ENCODE results near the gene CBLB. TPM values are rescaled to one million over a fixed set of nuclear protein-coding genes. Genes with fewer than 3 reads are reported as not detected.

The CBLB gene
- total RNA-seq, 1 experiment from 2014 or later, result 19.7 TPM

DNA sequence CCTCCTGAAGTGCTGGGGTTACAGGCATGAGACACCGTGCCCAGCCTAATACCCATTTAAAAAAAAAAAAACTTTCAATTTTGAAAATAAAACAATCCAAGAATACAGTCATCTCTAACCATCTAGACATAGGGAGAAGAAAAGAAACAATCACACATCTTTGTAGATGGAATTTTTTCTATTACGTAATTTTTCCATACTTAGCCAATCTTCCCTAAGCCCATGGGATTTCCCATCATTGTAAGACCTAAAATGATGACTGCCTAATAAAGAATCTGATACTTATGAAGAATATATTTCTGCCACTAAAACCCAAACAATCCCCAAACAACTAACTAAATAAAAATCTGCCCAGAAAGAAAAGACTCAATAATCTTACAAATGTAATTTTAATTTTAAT is 88.7 kb downstream of the CBLB start:
- CTCF ChIA-PET, result interaction anchor here (0.7 to 1.0 kb wide), 3 partner anchors 10 to 97 kb away, joined by 3 to 5 read pairs (median 3); no protein-coding TSS in a partner anchor
- H3K27me3 Mint-ChIP-seq (ENCODE audit: insufficient read depth, unreplicated experiment), result no peaks in the 10 kb centered on the region
- intact Hi-C loops (cut with micrococcal nuclease), result no loop called here
- no peak overlapping the region for H3K4me3 Mint-ChIP-seq (ENCODE audit: unreplicated experiment)
- peaks cover 6% of the 10 kb centered on the region for H3K36me3 Mint-ChIP-seq (ENCODE audit: insufficient read depth, unreplicated experiment)
- no TSS peak for BruUV-seq (replicated peaks)
- no peak overlapping the region for H3K27ac Mint-ChIP-seq (ENCODE audit: low read depth, unreplicated experiment)
- peaks cover 6% of the 10 kb centered on the region for H3K4me1 Mint-ChIP-seq (ENCODE audit: insufficient read depth, unreplicated experiment)
- TF ChIP-seq, protein P1, sequence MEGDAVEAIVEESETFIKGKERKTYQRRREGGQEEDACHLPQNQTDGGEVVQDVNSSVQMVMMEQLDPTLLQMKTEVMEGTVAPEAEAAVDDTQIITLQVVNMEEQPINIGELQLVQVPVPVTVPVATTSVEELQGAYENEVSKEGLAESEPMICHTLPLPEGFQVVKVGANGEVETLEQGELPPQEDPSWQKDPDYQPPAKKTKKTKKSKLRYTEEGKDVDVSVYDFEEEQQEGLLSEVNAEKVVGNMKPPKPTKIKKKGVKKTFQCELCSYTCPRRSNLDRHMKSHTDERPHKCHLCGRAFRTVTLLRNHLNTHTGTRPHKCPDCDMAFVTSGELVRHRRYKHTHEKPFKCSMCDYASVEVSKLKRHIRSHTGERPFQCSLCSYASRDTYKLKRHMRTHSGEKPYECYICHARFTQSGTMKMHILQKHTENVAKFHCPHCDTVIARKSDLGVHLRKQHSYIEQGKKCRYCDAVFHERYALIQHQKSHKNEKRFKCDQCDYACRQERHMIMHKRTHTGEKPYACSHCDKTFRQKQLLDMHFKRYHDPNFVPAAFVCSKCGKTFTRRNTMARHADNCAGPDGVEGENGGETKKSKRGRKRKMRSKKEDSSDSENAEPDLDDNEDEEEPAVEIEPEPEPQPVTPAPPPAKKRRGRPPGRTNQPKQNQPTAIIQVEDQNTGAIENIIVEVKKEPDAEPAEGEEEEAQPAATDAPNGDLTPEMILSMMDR (IDR thresholded peaks at IDR 0.05; ENCODE audit: unreplicated experiment), result no peak
- POLR2A ChIA-PET, result interaction anchor here (1.2 kb wide), 1 partner anchor 21 kb away, joined by 3 read pairs; no protein-coding TSS in a partner anchor
- no peaks in the 10 kb centered on the region for H3K9me3 Mint-ChIP-seq (ENCODE audit: unreplicated experiment)
- peak; percentile 40 for DNase-seq (ENCODE audit: unreplicated experiment)

DNA sequence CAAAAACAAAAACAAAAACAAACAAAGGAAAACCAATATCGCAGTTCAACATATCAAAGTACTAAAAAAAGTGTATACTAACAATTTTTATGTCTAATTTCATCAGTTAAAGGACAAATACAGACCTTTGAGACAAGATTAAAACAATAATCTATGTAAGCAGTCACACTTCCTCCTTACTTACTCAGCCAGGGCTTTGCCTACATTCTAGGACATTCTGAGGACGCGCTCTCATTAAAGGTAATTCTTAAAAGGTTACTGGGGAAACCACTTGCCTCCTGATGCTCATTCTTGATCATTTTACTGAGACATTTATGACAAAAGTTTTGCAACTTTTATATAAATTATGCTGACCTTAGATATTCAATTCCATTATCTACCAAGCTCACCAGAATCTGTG is 93.4 kb downstream of the CBLB start:
- TF ChIP-seq, protein P1 (IDR thresholded peaks at IDR 0.05; ENCODE audit: unreplicated experiment), result no peak
- no TSS peak for BruUV-seq (replicated peaks)
- DNase-seq (ENCODE audit: unreplicated experiment), result no peak
- H3K4me1 Mint-ChIP-seq (ENCODE audit: insufficient read depth, unreplicated experiment), result peaks cover 6% of the 10 kb centered on the region
- ChIA-PET POLR2A (no interaction called here), CTCF (interaction anchor here (0.5 to 0.6 kb wide), 2 partner anchors 14 to 543 kb away, joined by 3 to 4 read pairs; no protein-coding TSS in a partner anchor)
- intact Hi-C loops (cut with micrococcal nuclease), result no loop called here
- H3K9me3 Mint-ChIP-seq (ENCODE audit: unreplicated experiment), result no peaks in the 10 kb centered on the region
- no peaks in the 10 kb centered on the region for H3K27me3 Mint-ChIP-seq (ENCODE audit: insufficient read depth, unreplicated experiment)
- no peaks in the 10 kb centered on the region for H3K36me3 Mint-ChIP-seq (ENCODE audit: insufficient read depth, unreplicated experiment)
- no peak overlapping the region for H3K27ac Mint-ChIP-seq (ENCODE audit: low read depth, unreplicated experiment)
- H3K4me3 Mint-ChIP-seq (ENCODE audit: unreplicated experiment), result no peak overlapping the region

DNA sequence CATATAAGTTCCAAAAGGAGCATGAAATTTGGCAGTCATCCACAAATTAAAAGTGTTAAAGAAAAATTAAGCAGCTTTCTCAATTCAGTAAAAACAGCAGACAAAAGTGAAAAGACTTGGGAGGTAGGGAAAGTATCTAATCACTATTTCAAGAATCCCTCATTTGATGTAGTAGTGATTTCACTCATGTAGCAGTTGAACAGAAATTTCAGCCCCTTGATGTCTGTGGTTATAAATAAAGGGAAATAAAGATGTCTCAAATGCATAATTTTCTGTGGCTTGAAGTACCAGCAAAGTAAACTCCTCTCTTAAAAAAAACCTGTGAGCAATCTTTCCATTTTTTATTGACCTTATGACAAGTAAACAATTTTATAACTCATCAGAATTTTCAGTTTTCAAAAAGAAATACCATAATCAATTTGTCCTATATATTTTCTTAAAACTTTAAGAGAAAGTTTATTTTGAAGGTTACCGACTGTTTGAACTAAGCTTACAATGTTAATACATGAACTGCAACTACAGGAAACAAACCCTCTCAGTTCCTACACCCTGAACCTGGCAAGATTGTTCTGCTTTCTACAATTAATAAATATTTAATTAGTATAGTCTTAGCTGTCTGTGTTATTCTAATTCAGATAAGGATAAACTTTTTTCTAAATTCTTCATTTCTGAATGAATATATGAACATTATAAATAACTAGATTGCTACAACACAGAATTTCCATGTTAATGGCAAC is 94.2 kb downstream of the CBLB start:
- no peak for DNase-seq (ENCODE audit: unreplicated experiment)
- Mint-ChIP-seq H3K4me1 (ENCODE audit: insufficient read depth, unreplicated experiment) (peaks cover 6% of the 10 kb centered on the region), H3K9me3 (ENCODE audit: unreplicated experiment) (no peaks in the 10 kb centered on the region), H3K36me3 (ENCODE audit: insufficient read depth, unreplicated experiment) (no peaks in the 10 kb centered on the region), H3K27me3 (ENCODE audit: insufficient read depth, unreplicated experiment) (no peaks in the 10 kb centered on the region), H3K4me3 (ENCODE audit: unreplicated experiment) (no peak overlapping the region), H3K27ac (ENCODE audit: low read depth, unreplicated experiment) (no peak overlapping the region)
- BruUV-seq (replicated peaks), result no TSS peak
- ChIA-PET CTCF (interaction anchor here (0.6 kb wide), 1 partner anchor 544 kb away, joined by 3 read pairs; no protein-coding TSS in a partner anchor), POLR2A (no interaction called here)
- TF ChIP-seq, protein P1 (IDR thresholded peaks at IDR 0.05; ENCODE audit: unreplicated experiment), result no peak
- intact Hi-C loops (cut with micrococcal nuclease), result no loop called here

DNA sequence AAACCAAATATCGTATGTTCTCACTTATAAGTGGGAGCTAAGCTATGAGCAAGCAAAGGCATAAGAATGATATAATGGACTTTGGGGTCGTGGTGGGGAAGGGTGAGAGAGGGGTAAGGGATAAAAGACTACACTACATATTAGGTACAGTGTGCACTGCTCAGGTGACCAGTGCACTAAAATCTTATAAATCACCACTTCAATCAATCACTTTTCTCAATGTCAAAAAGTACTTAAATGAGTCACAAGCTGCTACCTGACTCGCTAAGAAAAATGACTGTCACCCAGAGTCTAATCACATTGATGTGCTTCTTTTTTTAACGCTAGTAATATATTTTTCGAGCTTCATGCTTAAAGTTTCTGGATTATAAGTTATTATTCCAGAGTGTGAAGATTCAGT is 95.5 kb downstream of the CBLB start:
- no peaks in the 10 kb centered on the region for H3K27me3 Mint-ChIP-seq (ENCODE audit: insufficient read depth, unreplicated experiment)
- no peaks in the 10 kb centered on the region for H3K36me3 Mint-ChIP-seq (ENCODE audit: insufficient read depth, unreplicated experiment)
- CTCF ChIA-PET, result interaction anchor here (0.6 kb wide), 1 partner anchor 33 kb away, joined by 3 read pairs; no protein-coding TSS in a partner anchor
- TF ChIP-seq, protein P1 (IDR thresholded peaks at IDR 0.05; ENCODE audit: unreplicated experiment), result no peak
- intact Hi-C loops (cut with micrococcal nuclease), result no loop called here
- peaks cover 6% of the 10 kb centered on the region for H3K4me1 Mint-ChIP-seq (ENCODE audit: insufficient read depth, unreplicated experiment)
- no peak overlapping the region for H3K27ac Mint-ChIP-seq (ENCODE audit: low read depth, unreplicated experiment)
- POLR2A ChIA-PET, result no interaction called here
- no peak overlapping the region for H3K4me3 Mint-ChIP-seq (ENCODE audit: unreplicated experiment)
- peaks cover 7% of the 10 kb centered on the region for H3K9me3 Mint-ChIP-seq (ENCODE audit: unreplicated experiment)
- BruUV-seq (replicated peaks), result no TSS peak
- DNase-seq (ENCODE audit: unreplicated experiment), result no peak
